Smooth muscle cell (in vitro differentiated cells): ENCODE results near the gene ALDOA. TPM values are rescaled to one million over a fixed set of nuclear protein-coding genes. Genes with fewer than 3 reads are reported as not detected.

Experiments
- DNase-seq: peaks from one replicate; lab custom pipeline; 2025; ENCODE audit not compliant: unreplicated experiment; lab: John Stamatoyannopoulos, UW
- H2AFZ ChIP-seq: fragments of 200-600 bp; sonication (generic); 2 replicates; pipeline ENCODE4 v1.6.0; 2016; ENCODE audit warnings: antibody characterized with exemption, low read depth, mild to moderate bottlenecking
- H3F3A ChIP-seq: fragments of 200-600 bp; sonication (generic); 2 replicates; pipeline ENCODE4 v1.6.0; 2017; ENCODE audit warnings: antibody characterized with exemption, low read depth
- H3K27ac ChIP-seq: fragments of 200-600 bp; sonication (generic); 2 replicates; pipeline ENCODE4 v1.5.1; 2016; ENCODE audit warnings: low read depth, mild to moderate bottlenecking
- H3K27me3 ChIP-seq: fragments of 200-600 bp; sonication (generic); 2 replicates; pipeline ENCODE4 v1.6.1; 2016; ENCODE audit warnings: low read depth, mild to moderate bottlenecking
- H3K36me3 ChIP-seq: fragments of 200-600 bp; sonication (generic); 2 replicates; pipeline ENCODE4 v1.5.1; 2016; ENCODE audit warnings: low read depth
- H3K4me1 ChIP-seq: fragments of 200-600 bp; sonication (generic); 2 replicates; pipeline ENCODE4 v1.5.1; 2016; ENCODE audit warnings: low read depth
- H3K4me2 ChIP-seq: fragments of 200-600 bp; sonication (generic); 2 replicates; pipeline ENCODE4 v1.6.0; 2016; ENCODE audit warnings: mild to moderate bottlenecking
- H3K4me3 ChIP-seq: fragments of 200-600 bp; sonication (generic); 2 replicates; pipeline ENCODE4 v1.5.1; 2016; ENCODE audit warnings: mild to moderate bottlenecking
- H3K79me2 ChIP-seq: fragments of 200-600 bp; sonication (generic); 2 replicates; pipeline ENCODE4 v1.6.0; 2016; ENCODE audit warnings: low read depth, mild to moderate bottlenecking
- H3K9ac ChIP-seq: fragments of 200-600 bp; sonication (generic); 2 replicates; pipeline ENCODE4 v1.6.0; 2016; ENCODE audit warnings: low read depth
- H3K9me3 ChIP-seq: fragments of 200-600 bp; sonication (generic); replicated peaks from 2 replicates; pipeline ENCODE4 v1.5.1; 2016; ENCODE audit warnings: low read depth
- H4K20me1 ChIP-seq: fragments of 200-600 bp; sonication (generic); 2 replicates; pipeline ENCODE4 v1.6.0; 2016; ENCODE audit warnings: low read depth
- WGBS: methylation state at CpG from one replicate; pipeline ENCODE4 v1.1.7; 2016; ENCODE audit warnings: low lambda C conversion rate; 5-methylcytosine and 5-hydroxymethylcytosine counted together
- polyA plus RNA-seq: library from polyadenylated mRNA; unstranded; fragments of >200 nt; fragmentation: Nextera tagmentation; extraction: Ambion mirVana; gene quantifications from 2 replicates; pipeline ENCODE4 v1.2.1, GENCODE V29; 2016
- total RNA-seq: library from RNA; depleted of rRNA; stranded (reverse); fragments of >200 nt; gene quantifications from 2 replicates; pipeline ENCODE4 v1.2.3, GENCODE V29; 2014
- TF ChIP-seq, protein P1 (sequence below): fragments of 200-600 bp; sonication (generic); IDR thresholded peaks from 2 replicates; pipeline ENCODE4 v1.5.1; 2017; ENCODE audit warnings: borderline replicate concordance, mild to moderate bottlenecking, antibody characterized with exemption; ENCODE audit not compliant: insufficient read depth, poor library complexity, severe bottlenecking

The ALDOA gene
- total and polyA plus RNA-seq, 2 experiments from 2014 or later = 1,146 to 2,856 TPM

DNA sequence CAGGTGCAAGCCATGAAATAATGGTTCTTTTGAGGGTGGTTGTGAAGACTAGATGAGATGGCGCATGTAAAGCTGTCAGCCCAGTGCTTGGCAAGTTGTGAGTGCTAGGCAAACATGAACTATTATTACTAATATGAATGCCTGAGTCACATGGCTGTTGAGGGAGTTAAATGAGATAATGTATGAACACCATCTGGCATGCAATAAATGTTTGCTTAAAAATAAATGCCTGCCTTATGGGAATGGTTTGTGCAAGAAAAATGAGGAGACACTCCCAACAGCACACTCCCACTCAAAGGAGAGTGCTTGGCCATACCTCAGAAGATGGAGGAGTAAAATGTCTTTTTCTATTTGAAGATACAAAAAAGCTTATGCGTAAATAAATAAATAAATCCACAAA, 53.9 kb downstream of the ALDOA start:
- Histone ChIP-seq H3K36me3 (no peaks in the 10 kb centered on the region), H3K9me3 (no peaks in the 10 kb centered on the region), H3K79me2 (no peaks in the 10 kb centered on the region), H4K20me1 (no peaks in the 10 kb centered on the region), H3K4me3 (no peak overlapping the region), H3K27ac (no peak overlapping the region), H3F3A (peaks cover 14% of the 10 kb centered on the region), H3K9ac (no peak overlapping the region), H3K27me3 (no peaks in the 10 kb centered on the region), H3K4me1 (no peaks in the 10 kb centered on the region), H3K4me2 (no peak overlapping the region), H2AFZ (no peak overlapping the region)
- 98% methylated on average over 2 of the region's 2 CpGs for WGBS
- TF ChIP-seq, protein P1, sequence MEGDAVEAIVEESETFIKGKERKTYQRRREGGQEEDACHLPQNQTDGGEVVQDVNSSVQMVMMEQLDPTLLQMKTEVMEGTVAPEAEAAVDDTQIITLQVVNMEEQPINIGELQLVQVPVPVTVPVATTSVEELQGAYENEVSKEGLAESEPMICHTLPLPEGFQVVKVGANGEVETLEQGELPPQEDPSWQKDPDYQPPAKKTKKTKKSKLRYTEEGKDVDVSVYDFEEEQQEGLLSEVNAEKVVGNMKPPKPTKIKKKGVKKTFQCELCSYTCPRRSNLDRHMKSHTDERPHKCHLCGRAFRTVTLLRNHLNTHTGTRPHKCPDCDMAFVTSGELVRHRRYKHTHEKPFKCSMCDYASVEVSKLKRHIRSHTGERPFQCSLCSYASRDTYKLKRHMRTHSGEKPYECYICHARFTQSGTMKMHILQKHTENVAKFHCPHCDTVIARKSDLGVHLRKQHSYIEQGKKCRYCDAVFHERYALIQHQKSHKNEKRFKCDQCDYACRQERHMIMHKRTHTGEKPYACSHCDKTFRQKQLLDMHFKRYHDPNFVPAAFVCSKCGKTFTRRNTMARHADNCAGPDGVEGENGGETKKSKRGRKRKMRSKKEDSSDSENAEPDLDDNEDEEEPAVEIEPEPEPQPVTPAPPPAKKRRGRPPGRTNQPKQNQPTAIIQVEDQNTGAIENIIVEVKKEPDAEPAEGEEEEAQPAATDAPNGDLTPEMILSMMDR = no peak
- DNase-seq = no peak

Other genes with a start within 250 kb of the ALDOA start
- 15.6 and 21.1 TPM in 2 replicates for gene PAGR1, start 249.6 kb upstream of the ALDOA start, total RNA-seq
- 34.5 and 44.8 TPM in 2 replicates for gene PAGR1, start 249.6 kb upstream of the ALDOA start, polyA plus RNA-seq
- gene MVP, start 245.3 kb upstream of the ALDOA start, total RNA-seq = 47.5 and 57.4 TPM in 2 replicates
- gene MVP, start 245.3 kb upstream of the ALDOA start, polyA plus RNA-seq = 110 and 123 TPM in 2 replicates
- gene CDIPT, start 202.5 kb upstream of the ALDOA start, total RNA-seq = 61.4 and 63.2 TPM in 2 replicates
- gene CDIPT, start 202.5 kb upstream of the ALDOA start, polyA plus RNA-seq = 90.7 and 118 TPM in 2 replicates
- gene SEZ6L2, start 166.2 kb upstream of the ALDOA start, total RNA-seq = 23.8 and 178 TPM in 2 replicates
- 37.5 and 46.1 TPM in 2 replicates for gene SEZ6L2, start 166.2 kb upstream of the ALDOA start, polyA plus RNA-seq
- gene ASPHD1, start 165.3 kb upstream of the ALDOA start, total RNA-seq = 4.1 and 7.1 TPM in 2 replicates
- 26.1 and 28.8 TPM in 2 replicates for gene ASPHD1, start 165.3 kb upstream of the ALDOA start, polyA plus RNA-seq
- 8.0 and 16.3 TPM in 2 replicates for gene KCTD13, start 139.5 kb upstream of the ALDOA start, total RNA-seq
- gene KCTD13, start 139.5 kb upstream of the ALDOA start, polyA plus RNA-seq = 23.6 and 30.5 TPM in 2 replicates
- 99.2 and 107 TPM in 2 replicates for gene TMEM219, start 103.7 kb upstream of the ALDOA start, total RNA-seq
- gene TMEM219, start 103.7 kb upstream of the ALDOA start, polyA plus RNA-seq = 176 and 186 TPM in 2 replicates
- gene TAOK2, start 91.9 kb upstream of the ALDOA start, total RNA-seq = 26.2 and 26.8 TPM in 2 replicates
- gene TAOK2, start 91.9 kb upstream of the ALDOA start, polyA plus RNA-seq = 26.0 TPM in 2 replicates
- 11.3 and 17.0 TPM in 2 replicates for gene HIRIP3, start 70.1 kb upstream of the ALDOA start, total RNA-seq
- gene HIRIP3, start 70.1 kb upstream of the ALDOA start, polyA plus RNA-seq = 13.2 and 13.9 TPM in 2 replicates
- 92.2 and 181 TPM in 2 replicates for gene INO80E, start 69.5 kb upstream of the ALDOA start, total RNA-seq
- gene INO80E, start 69.5 kb upstream of the ALDOA start, polyA plus RNA-seq = 17.7 and 19.3 TPM in 2 replicates
- 0.09 TPM in 1 of 2 replicates, not detected in the other for gene DOC2A, start 54.7 kb upstream of the ALDOA start, total RNA-seq
- gene DOC2A, start 54.7 kb upstream of the ALDOA start, polyA plus RNA-seq = not detected in 2 replicates
- gene C16orf92, start 42.6 kb upstream of the ALDOA start, total RNA-seq = not detected in 2 replicates
- gene C16orf92, start 42.6 kb upstream of the ALDOA start, polyA plus RNA-seq = not detected in 2 replicates
- gene TLCD3B, start 34.5 kb upstream of the ALDOA start, total RNA-seq = 0.45 TPM in 1 of 2 replicates, not detected in the other
- 0.48 and 1.3 TPM in 2 replicates for gene TLCD3B, start 34.5 kb upstream of the ALDOA start, polyA plus RNA-seq
- 90.2 and 111 TPM in 2 replicates for gene PPP4C, start 10.2 kb downstream of the ALDOA start, total RNA-seq
- 208 and 224 TPM in 2 replicates for gene PPP4C, start 10.2 kb downstream of the ALDOA start, polyA plus RNA-seq
- gene TBX6, start 26.2 kb downstream of the ALDOA start, total RNA-seq = 0.13 and 2.0 TPM in 2 replicates
- gene TBX6, start 26.2 kb downstream of the ALDOA start, polyA plus RNA-seq = 0.50 and 1.6 TPM in 2 replicates
- gene YPEL3, start 30.5 kb downstream of the ALDOA start, total RNA-seq = 32.3 and 37.5 TPM in 2 replicates
- gene YPEL3, start 30.5 kb downstream of the ALDOA start, polyA plus RNA-seq = 65.9 and 81.1 TPM in 2 replicates
- gene GDPD3, start 47.8 kb downstream of the ALDOA start, total RNA-seq = 0.85 TPM in 1 of 2 replicates, not detected in the other
- gene GDPD3, start 47.8 kb downstream of the ALDOA start, polyA plus RNA-seq = 13.4 and 17.1 TPM in 2 replicates
- gene MAPK3, start 57.5 kb downstream of the ALDOA start, total RNA-seq = 34.4 and 60.3 TPM in 2 replicates
- 20.3 and 22.3 TPM in 2 replicates for gene MAPK3, start 57.5 kb downstream of the ALDOA start, polyA plus RNA-seq
- gene CORO1A, start 117.8 kb downstream of the ALDOA start, total RNA-seq = 4.3 and 5.1 TPM in 2 replicates
- gene CORO1A, start 117.8 kb downstream of the ALDOA start, polyA plus RNA-seq = 5.6 and 6.3 TPM in 2 replicates
- gene BOLA2B, start 127.9 kb downstream of the ALDOA start, total RNA-seq = 229 and 338 TPM in 2 replicates
- gene BOLA2B, start 127.9 kb downstream of the ALDOA start, polyA plus RNA-seq = 148 and 163 TPM in 2 replicates
- gene SLX1A, start 128.1 kb downstream of the ALDOA start, total RNA-seq = 3.7 and 55.1 TPM in 2 replicates
- 90.0 and 95.5 TPM in 2 replicates for gene SLX1A, start 128.1 kb downstream of the ALDOA start, polyA plus RNA-seq
- 3.7 and 5.8 TPM in 2 replicates for gene SULT1A3, start 133.5 kb downstream of the ALDOA start, total RNA-seq
- 8.2 and 16.3 TPM in 2 replicates for gene SULT1A3, start 133.5 kb downstream of the ALDOA start, polyA plus RNA-seq
- 1.3 and 2.2 TPM in 2 replicates for gene NPIPB13, start 182.7 kb downstream of the ALDOA start, total RNA-seq
- gene NPIPB13, start 182.7 kb downstream of the ALDOA start, polyA plus RNA-seq = 1.8 and 7.0 TPM in 2 replicates